ENCODE results near the gene PDLIM7. TPM values are rescaled to one million over a fixed set of nuclear protein-coding genes. Genes with fewer than 3 reads are reported as not detected.

PDLIM7 gene
- total and polyA plus RNA-seq, 2 experiments from 2014 or later, result 165 to 537 TPM

DNA sequence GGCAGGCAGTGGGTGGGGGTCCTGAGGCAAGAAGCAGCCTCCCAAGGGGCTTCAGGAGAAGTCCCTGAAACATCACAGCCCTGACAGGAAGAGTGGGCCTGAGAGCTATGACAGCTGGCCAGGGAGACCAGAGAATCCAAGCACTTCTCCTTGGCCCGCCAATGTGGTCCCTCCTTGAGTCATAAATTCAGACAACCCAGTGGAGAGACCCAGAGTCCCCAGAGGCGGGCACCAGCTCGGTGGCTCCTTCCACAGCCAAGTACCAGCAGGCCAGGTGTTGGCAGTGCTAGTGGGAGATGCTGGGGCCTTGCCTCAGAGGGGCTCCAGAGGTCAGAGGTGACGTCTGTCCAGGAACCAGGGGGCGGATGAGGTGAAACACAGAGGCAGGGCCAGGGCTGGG is 13.8 kb upstream of the PDLIM7 start:
- Histone ChIP-seq H3K4me1 (ENCODE audit: low read depth) (no peaks in the 10 kb centered on the region), H3K36me3 (peaks cover 40% of the 10 kb centered on the region), H3K9me3 (ENCODE audit: low read depth) (no peaks in the 10 kb centered on the region), H3K4me3 (no peak overlapping the region), H3K27ac (no peak overlapping the region), H3K27me3 (no peaks in the 10 kb centered on the region)
- no peak for DNase-seq (ENCODE audit: low read depth in 1 of 2, low spot score in 1 of 2)
- TF ChIP-seq, protein P1, sequence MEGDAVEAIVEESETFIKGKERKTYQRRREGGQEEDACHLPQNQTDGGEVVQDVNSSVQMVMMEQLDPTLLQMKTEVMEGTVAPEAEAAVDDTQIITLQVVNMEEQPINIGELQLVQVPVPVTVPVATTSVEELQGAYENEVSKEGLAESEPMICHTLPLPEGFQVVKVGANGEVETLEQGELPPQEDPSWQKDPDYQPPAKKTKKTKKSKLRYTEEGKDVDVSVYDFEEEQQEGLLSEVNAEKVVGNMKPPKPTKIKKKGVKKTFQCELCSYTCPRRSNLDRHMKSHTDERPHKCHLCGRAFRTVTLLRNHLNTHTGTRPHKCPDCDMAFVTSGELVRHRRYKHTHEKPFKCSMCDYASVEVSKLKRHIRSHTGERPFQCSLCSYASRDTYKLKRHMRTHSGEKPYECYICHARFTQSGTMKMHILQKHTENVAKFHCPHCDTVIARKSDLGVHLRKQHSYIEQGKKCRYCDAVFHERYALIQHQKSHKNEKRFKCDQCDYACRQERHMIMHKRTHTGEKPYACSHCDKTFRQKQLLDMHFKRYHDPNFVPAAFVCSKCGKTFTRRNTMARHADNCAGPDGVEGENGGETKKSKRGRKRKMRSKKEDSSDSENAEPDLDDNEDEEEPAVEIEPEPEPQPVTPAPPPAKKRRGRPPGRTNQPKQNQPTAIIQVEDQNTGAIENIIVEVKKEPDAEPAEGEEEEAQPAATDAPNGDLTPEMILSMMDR (IDR thresholded peaks at IDR 0.05; ENCODE audit: low read depth, low read length), result no peak

DNA sequence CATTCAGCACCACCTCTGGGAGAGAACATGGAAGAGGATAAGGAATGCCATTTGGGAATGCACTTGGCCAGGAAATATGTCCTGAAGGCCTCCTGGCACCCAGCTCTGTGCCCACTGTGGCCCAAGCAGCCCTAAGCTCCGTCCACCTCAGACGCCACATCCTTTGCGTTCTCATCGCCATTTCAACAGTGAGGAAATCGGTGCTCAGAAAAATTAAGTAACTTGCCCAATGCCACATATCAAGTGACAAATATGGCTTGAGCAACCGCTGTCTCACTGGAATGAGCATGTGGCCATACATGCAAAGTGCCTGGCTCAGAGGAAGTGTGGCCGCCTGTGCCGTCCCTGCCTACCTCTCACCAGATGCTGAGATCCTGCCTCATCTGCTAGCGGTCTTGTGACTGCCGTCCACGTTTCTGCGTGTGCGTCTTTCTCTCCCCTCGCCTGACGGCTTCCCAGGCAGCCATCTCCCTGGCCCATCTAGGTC is 13.2 kb upstream of the PDLIM7 start:
- Histone ChIP-seq H3K27me3 (no peaks in the 10 kb centered on the region), H3K4me3 (no peak overlapping the region), H3K9me3 (ENCODE audit: low read depth) (no peaks in the 10 kb centered on the region), H3K36me3 (peaks cover 38% of the 10 kb centered on the region), H3K4me1 (ENCODE audit: low read depth) (no peaks in the 10 kb centered on the region), H3K27ac (no peak overlapping the region)
- no peak for DNase-seq (ENCODE audit: low read depth in 1 of 2, low spot score in 1 of 2)
- TF ChIP-seq, protein P1 (IDR thresholded peaks at IDR 0.05; ENCODE audit: low read depth, low read length), result no peak

DNA sequence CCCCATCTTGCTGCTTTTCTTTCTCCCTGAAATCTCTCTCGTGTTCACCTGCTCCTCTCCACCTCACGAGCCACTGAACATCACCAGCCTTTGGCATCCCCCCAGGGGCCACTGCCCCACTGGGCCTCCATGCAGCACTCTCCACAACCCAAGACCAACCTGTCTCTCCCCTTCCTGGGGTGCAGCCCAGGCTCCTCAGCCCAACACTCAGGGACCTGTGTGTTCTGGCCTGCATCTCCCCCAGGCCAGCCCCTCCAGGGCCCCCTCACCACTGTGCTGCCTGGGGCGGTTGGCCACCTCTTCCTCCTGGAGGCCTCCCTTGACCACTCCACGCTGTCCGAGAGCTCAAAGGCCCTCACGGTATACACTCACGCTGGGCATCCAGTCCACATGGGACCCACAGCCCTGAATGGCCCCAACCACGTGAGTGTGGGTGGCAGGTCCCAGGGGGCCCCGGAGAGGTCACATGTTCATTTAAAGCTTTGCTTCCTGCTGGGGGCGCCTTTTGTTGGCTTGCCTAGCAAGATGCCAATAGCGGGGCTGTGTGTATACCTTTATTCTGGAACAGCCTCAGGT is 12.7 kb upstream of the PDLIM7 start:
- Histone ChIP-seq H3K9me3 (ENCODE audit: low read depth) (no peaks in the 10 kb centered on the region), H3K4me1 (ENCODE audit: low read depth) (no peaks in the 10 kb centered on the region), H3K27me3 (no peaks in the 10 kb centered on the region), H3K27ac (no peak overlapping the region), H3K36me3 (peaks cover 34% of the 10 kb centered on the region), H3K4me3 (no peak overlapping the region)
- TF ChIP-seq, protein P1 (IDR thresholded peaks at IDR 0.05; ENCODE audit: low read depth, low read length), result no peak
- DNase-seq (ENCODE audit: low read depth in 1 of 2, low spot score in 1 of 2), result no peak

DNA sequence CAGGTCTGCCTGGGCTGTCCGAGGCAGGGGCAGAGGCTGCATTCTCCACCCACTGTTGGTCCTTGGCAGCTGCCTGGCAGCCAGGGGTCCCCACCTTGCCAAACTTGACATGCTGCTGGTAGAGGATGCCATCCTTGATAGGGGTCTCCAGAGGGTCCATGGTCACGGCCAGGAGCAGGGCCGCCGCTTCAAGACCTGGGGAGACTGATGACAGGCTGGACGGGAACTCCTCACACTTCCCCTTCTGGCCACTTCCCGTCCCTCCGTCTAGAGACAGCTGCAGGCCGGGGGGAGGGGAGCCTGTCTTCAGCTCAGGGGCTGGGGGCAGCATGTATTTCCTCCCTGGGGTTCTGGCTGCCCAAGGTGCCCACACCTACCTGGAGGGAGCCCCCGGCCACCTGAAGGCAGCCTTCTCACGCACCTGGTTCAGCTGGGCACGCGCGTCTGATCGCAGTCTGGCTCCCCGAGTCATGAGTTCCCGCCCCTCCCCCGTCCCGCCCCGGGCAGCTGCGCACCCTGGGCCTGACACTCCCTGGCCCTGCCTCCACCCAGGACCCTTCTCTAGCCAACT is 12.1 kb upstream of the PDLIM7 start, which contains the start of gene DOK3:
Gene DOK3, minus strand, starts transcription at position 446 of the 571 bp plus-strand sequence. Its CDS starts 286 bp downstream, at position 160.
- Histone ChIP-seq H3K36me3 (peaks cover 29% of the 10 kb centered on the region), H3K9me3 (ENCODE audit: low read depth) (no peaks in the 10 kb centered on the region), H3K4me3 (no peak within 1 kb of the TSS), H3K27me3 (no peaks in the 10 kb centered on the region), H3K4me1 (ENCODE audit: low read depth) (no peaks in the 10 kb centered on the region), H3K27ac (no peak within 1 kb of the TSS)
- TF ChIP-seq, protein P1 (IDR thresholded peaks at IDR 0.05; ENCODE audit: low read depth, low read length), result no peak
- no peak for DNase-seq (ENCODE audit: low read depth in 1 of 2, low spot score in 1 of 2)

- no peak for DNase-seq (ENCODE audit: low read depth in 1 of 2, low spot score in 1 of 2)
- TF ChIP-seq, protein P1 (IDR thresholded peaks at IDR 0.05; ENCODE audit: low read depth, low read length), result no peak
- Histone ChIP-seq H3K27me3 (no peaks in the 10 kb centered on the region), H3K9me3 (ENCODE audit: low read depth) (no peaks in the 10 kb centered on the region), H3K36me3 (peaks cover 24% of the 10 kb centered on the region), H3K4me1 (ENCODE audit: low read depth) (no peaks in the 10 kb centered on the region), H3K27ac (no peak overlapping the region), H3K4me3 (no peak overlapping the region)
Observed at GRCh38 chr5:177508837-177509236, 11.4 kb upstream of the PDLIM7 start.
